GM12875 (cell line): Measurements from ENCODE around the gene PNMA8A.

Source experiments
- H3K4me3 ChIP-seq: one replicate; pipeline ENCODE4 v1.5.1; 2011; ENCODE audit warnings: low read depth, low read length, control low read depth
- TF ChIP-seq, protein P1 (sequence below): IDR thresholded peaks from 2 replicates; pipeline ENCODE4 v1.5.1; 2011; ENCODE audit warnings: low read depth, mild to moderate bottlenecking, control low read depth, inconsistent platforms, low read length, moderate library complexity, borderline replicate concordance; ENCODE audit not compliant: insufficient read depth

Gene PNMA8A

DNA sequence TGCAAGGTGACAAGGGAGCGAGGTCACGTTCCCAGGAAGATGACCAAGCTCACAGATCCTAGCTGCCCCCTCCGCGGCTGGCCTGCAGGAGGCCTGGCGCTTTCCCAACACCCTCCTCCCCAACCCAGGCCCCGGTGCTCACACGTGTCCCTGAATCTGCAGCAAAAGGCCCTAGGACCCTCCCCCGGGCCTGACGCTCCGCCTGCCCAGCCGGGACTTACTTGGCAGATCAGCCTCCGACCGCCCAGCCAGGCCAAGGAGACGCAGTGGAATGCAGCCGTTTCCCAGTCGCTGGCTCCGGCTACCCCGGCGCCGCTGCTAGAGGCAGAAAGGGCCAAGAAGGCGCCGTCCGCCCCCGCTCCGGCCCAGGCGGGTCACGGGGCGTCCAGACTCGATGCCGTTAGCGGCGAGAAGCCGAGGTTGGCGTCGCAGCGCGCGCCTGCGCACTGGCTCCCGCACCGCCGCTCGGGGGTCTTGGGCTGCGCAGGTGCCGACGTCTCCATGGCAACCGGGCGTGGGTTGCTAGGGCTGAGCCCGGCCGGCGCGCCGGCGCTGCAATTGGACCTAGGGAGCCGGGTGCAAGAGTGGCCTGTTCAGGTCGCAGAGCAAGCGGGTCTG lies at the start of gene PNMA8A:
Gene PNMA8A, minus strand, starts transcription at position 448 of the 618 bp plus-strand sequence. CDS start 528 bp downstream, outside the sequence.
- TF ChIP-seq, protein P1, sequence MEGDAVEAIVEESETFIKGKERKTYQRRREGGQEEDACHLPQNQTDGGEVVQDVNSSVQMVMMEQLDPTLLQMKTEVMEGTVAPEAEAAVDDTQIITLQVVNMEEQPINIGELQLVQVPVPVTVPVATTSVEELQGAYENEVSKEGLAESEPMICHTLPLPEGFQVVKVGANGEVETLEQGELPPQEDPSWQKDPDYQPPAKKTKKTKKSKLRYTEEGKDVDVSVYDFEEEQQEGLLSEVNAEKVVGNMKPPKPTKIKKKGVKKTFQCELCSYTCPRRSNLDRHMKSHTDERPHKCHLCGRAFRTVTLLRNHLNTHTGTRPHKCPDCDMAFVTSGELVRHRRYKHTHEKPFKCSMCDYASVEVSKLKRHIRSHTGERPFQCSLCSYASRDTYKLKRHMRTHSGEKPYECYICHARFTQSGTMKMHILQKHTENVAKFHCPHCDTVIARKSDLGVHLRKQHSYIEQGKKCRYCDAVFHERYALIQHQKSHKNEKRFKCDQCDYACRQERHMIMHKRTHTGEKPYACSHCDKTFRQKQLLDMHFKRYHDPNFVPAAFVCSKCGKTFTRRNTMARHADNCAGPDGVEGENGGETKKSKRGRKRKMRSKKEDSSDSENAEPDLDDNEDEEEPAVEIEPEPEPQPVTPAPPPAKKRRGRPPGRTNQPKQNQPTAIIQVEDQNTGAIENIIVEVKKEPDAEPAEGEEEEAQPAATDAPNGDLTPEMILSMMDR: no peak
- no peak within 1 kb of the TSS for H3K4me3 ChIP-seq

GRCh38 chr19:46520616-46521015 lies 49.3 kb upstream of the PNMA8A start:
- TF ChIP-seq, protein P1: no peak
- H3K4me3 ChIP-seq: no peak overlapping the region

GRCh38 chr19:46517471-46517870 lies 46.1 kb upstream of the PNMA8A start:
- TF ChIP-seq, protein P1: no peak
- H3K4me3 ChIP-seq: no peak overlapping the region

GRCh38 chr19:46515879-46516350 lies 44.6 kb upstream of the PNMA8A start:
- no peak overlapping the region for H3K4me3 ChIP-seq
- TF ChIP-seq, protein P1: peak; percentile 60; the same call in 1 of the 2 replicates

GRCh38 chr19:46515290-46515609 lies 43.9 kb upstream of the PNMA8A start:
- TF ChIP-seq, protein P1: no peak
- H3K4me3 ChIP-seq: no peak overlapping the region

DNA sequence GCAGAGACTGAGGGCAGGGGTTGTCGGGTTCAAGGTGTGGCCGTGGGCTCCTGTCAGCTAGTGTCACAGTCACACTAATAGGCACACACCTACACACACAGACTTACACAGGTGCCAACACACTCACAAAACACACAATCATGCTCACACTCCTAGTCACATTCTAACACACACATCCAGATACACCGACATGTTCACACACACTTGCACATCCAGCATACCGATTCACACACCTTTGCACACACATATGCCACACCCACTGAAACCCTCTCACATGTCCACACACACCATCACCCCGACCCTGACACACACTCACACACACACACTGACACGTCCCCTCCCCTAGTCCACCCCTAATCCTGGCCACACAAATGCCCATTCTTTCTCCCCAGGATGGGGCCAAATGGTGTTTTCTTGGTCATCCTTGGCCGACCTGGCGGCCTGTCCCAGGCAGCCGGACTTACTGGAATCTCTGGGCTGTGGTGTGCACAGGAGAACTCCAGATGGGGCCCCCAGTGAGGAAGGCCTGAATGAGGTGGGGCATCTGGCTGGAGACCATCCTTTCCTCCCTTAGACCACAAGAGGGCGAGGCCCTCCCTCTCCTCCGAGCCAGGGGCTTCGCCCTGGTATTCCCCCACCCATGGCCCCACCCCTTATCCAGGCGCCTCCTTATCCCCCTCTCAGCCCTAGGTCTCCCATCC lies 43.4 kb upstream of the PNMA8A start:
- H3K4me3 ChIP-seq: no peak overlapping the region
- TF ChIP-seq, protein P1: 0 out of 2 replicates have a peak, but pooled peaks have one; percentile 9
